HEK293 (cell line): Measurements from ENCODE around the gene RPL22.

Experiments
- CTCF ChIA-PET: fragments of 350-600 bp; formaldehyde crosslinking; extraction: SDS; loops from one replicate; lab custom pipeline; 2021; ENCODE audit warnings: antibody characterized with exemption; lab: Yijun Ruan, JAX
- POLR2A ChIA-PET: fragments of 300-600 bp; formaldehyde crosslinking; extraction: SDS; loops from one replicate; lab custom pipeline; 2020; ENCODE audit warnings: antibody characterized with exemption, inconsistent platforms; lab: Yijun Ruan, JAX
- H3K27ac ChIP-seq: fragments of 200-500 bp; sonication (Bioruptor generic); 2 replicates; pipeline ENCODE4 v1.5.1; 2014; ENCODE audit warnings: low read depth, low read length, control low read depth, inconsistent platforms; ENCODE audit errors: extremely low read depth
- H3K36me3 ChIP-seq, 2 experiments: fragments of 200-500 bp in 1 of 2; sonication (Bioruptor generic) in 1 of 2; 1 replicate in 1 of 2; 2 replicates in 1 of 2; pipeline ENCODE4 v1.5.1; 2014 to 2017; ENCODE audit warnings: inconsistent platforms in 2 of 2, low read length in 2 of 2; ENCODE audit not compliant: control insufficient read depth in 2 of 2, insufficient read depth in 1 of 2
- H3K4me1 ChIP-seq: fragments of 200-500 bp; sonication (Bioruptor generic); 2 replicates; pipeline ENCODE4 v1.5.1; 2014; ENCODE audit warnings: mild to moderate bottlenecking, low read length, inconsistent platforms; ENCODE audit not compliant: control insufficient read depth, insufficient read depth
- H3K4me3 ChIP-seq: 2 replicates; pipeline ENCODE4 v1.5.1; 2011; ENCODE audit warnings: low read depth, mild to moderate bottlenecking, control low read depth, low read length, moderate library complexity
- H3K9me3 ChIP-seq: fragments of 200-500 bp; sonication (Bioruptor generic); 2 replicates; pipeline ENCODE4 v1.5.1; 2014; ENCODE audit warnings: low read depth, low read length, inconsistent platforms; ENCODE audit not compliant: control insufficient read depth, insufficient read depth
- BCL11B ChIP-seq: fragments of 450-650 bp; formaldehyde crosslinking; IDR thresholded peaks from 2 replicates; pipeline ENCODE4 v1.5.1; 2016; ENCODE audit warnings: low read depth, missing biosample characterization, missing genetic modification characterization
- GLIS1 ChIP-seq: fragments of 450-650 bp; formaldehyde crosslinking; IDR thresholded peaks from 2 replicates; pipeline ENCODE4 v1.5.1; 2016; ENCODE audit warnings: missing biosample characterization, missing genetic modification characterization
- GLIS2 ChIP-seq: fragments of 450-650 bp; formaldehyde crosslinking; IDR thresholded peaks from 2 replicates; pipeline ENCODE4 v1.5.1; 2016; ENCODE audit warnings: missing biosample characterization, missing genetic modification characterization
- KLF9 ChIP-seq: fragments of 450-650 bp; formaldehyde crosslinking; IDR thresholded peaks from 2 replicates; pipeline ENCODE4 v1.5.1; 2016; ENCODE audit warnings: missing biosample characterization, missing genetic modification characterization, low read depth
- SCRT1 ChIP-seq: fragments of 450-650 bp; formaldehyde crosslinking; IDR thresholded peaks from 2 replicates; pipeline ENCODE4 v1.5.1; 2016; ENCODE audit warnings: missing biosample characterization, missing genetic modification characterization, borderline replicate concordance
- SETDB1 ChIP-seq: IDR thresholded peaks from one replicate; pipeline ENCODE4 v1.6.1; 2017; ENCODE audit warnings: mild to moderate bottlenecking, low read length, moderate library complexity, mixed read lengths; ENCODE audit not compliant: insufficient read length
- ZBTB20 ChIP-seq: fragments of 450-650 bp; formaldehyde crosslinking; IDR thresholded peaks from 2 replicates; pipeline ENCODE4 v1.5.1; 2016; ENCODE audit warnings: missing biosample characterization, missing genetic modification characterization
- ZEB2 ChIP-seq: fragments of 450-650 bp; formaldehyde crosslinking; IDR thresholded peaks from 2 replicates; pipeline ENCODE4 v1.5.1; 2016; ENCODE audit warnings: missing biosample characterization, missing genetic modification characterization
- ZFP3 ChIP-seq: fragments of 450-650 bp; formaldehyde crosslinking; IDR thresholded peaks from 2 replicates; pipeline ENCODE4 v1.5.1; 2016; ENCODE audit warnings: low read depth, missing biosample characterization, missing genetic modification characterization
- ZFP37 ChIP-seq: fragments of 450-650 bp; formaldehyde crosslinking; IDR thresholded peaks from 2 replicates; pipeline ENCODE4 v1.5.1; 2016; ENCODE audit warnings: missing biosample characterization, missing genetic modification characterization
- ZIC2 ChIP-seq: fragments of 450-650 bp; formaldehyde crosslinking; IDR thresholded peaks from 2 replicates; pipeline ENCODE4 v1.5.1; 2016; ENCODE audit warnings: missing biosample characterization, missing genetic modification characterization
- ZNF202 ChIP-seq: fragments of 450-650 bp; formaldehyde crosslinking; IDR thresholded peaks from 2 replicates; pipeline ENCODE4 v1.5.1; 2016; ENCODE audit warnings: missing biosample characterization, missing genetic modification characterization, borderline replicate concordance
- ZNF274 ChIP-seq, 2 experiments: fragments of 200-500 bp in 1 of 2; fragments of 450-650 bp in 1 of 2; sonication (Bioruptor generic) in 1 of 2; formaldehyde crosslinking in 1 of 2; IDR thresholded peaks; 2 replicates each; pipeline versions ENCODE4 v1.5.1 to v1.6.1; 2014 to 2016; ENCODE audit warnings: borderline replicate concordance in 1 of 2, inconsistent platforms in 1 of 2, low read length in 1 of 2, missing biosample characterization in 1 of 2, missing genetic modification characterization in 1 of 2
- ZNF391 ChIP-seq: fragments of 450-650 bp; formaldehyde crosslinking; IDR thresholded peaks from 2 replicates; pipeline ENCODE4 v1.5.1; 2016; ENCODE audit warnings: low read depth, missing biosample characterization, missing genetic modification characterization, borderline replicate concordance
- ZNF560 ChIP-seq: fragments of 450-650 bp; formaldehyde crosslinking; IDR thresholded peaks from 2 replicates; pipeline ENCODE4 v1.5.1; 2017; ENCODE audit warnings: missing biosample characterization, missing genetic modification characterization, borderline replicate concordance
- ZNF624 ChIP-seq: fragments of 450-650 bp; formaldehyde crosslinking; IDR thresholded peaks from 2 replicates; pipeline ENCODE4 v1.5.1; 2017; ENCODE audit warnings: missing biosample characterization, missing genetic modification characterization
- ZNF639 ChIP-seq: fragments of 450-650 bp; formaldehyde crosslinking; IDR thresholded peaks from 2 replicates; pipeline ENCODE4 v1.5.1; 2016; ENCODE audit warnings: missing biosample characterization, missing genetic modification characterization
- ZNF658 ChIP-seq: fragments of 450-650 bp; formaldehyde crosslinking; IDR thresholded peaks from 2 replicates; pipeline ENCODE4; 2016; ENCODE audit warnings: missing biosample characterization, missing genetic modification characterization
- ZNF791 ChIP-seq: fragments of 450-650 bp; formaldehyde crosslinking; IDR thresholded peaks from 2 replicates; pipeline ENCODE4 v1.5.1; 2016; ENCODE audit warnings: missing biosample characterization, missing genetic modification characterization
- ZSCAN18 ChIP-seq: fragments of 450-650 bp; formaldehyde crosslinking; IDR thresholded peaks from 2 replicates; pipeline ENCODE4 v1.5.1; 2016; ENCODE audit warnings: missing biosample characterization, missing genetic modification characterization
- TF ChIP-seq, protein P1 (sequence below): fragments of 450-650 bp; formaldehyde crosslinking; conservative IDR thresholded peaks from 2 replicates; pipeline ENCODE4 v1.5.1; 2016; ENCODE audit warnings: low read depth, missing biosample characterization, missing genetic modification characterization
- TF ChIP-seq, protein P2 (sequence below): fragments of 450-650 bp; formaldehyde crosslinking; IDR thresholded peaks from 2 replicates; pipeline ENCODE4 v1.5.1; 2016; ENCODE audit warnings: missing biosample characterization, missing genetic modification characterization
- TF ChIP-seq, protein P3 (sequence below): fragments of 450-650 bp; formaldehyde crosslinking; IDR thresholded peaks from 2 replicates; pipeline ENCODE4; 2016; ENCODE audit warnings: missing biosample characterization, missing genetic modification characterization

Gene RPL22

DNA sequence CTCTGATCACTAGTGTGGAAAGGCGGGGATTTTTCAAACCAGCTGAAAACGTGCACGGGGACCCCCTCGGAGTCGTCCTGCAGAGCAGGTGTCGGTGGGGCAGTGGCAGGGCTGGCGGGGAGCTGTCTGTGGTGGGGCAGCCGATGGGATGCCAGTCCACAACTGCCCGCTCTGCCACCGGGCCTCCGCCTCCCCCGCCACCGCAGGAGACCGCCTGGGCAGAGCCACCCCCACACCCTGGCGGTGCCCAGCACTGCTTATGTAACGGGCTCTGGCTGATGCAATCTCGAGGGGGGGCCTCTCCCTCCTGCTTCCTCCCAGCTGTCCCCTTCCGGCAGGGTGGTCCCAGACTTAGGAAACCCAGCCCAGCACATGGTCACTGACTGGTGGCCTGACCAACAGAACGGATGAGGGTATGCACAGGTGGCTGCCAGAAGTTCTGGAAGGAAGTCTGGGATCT is 28.6 kb downstream of the RPL22 start (continued):
- TF ChIP-seq ZNF202 (tag by site-specific recombination) = no peak
- 0 out of 2 replicates have a peak, but pooled peaks have one; percentile 25 for TF ChIP-seq GLIS2 (tag by site-specific recombination)
- no peak for TF ChIP-seq ZNF791 (tag by site-specific recombination)
- TF ChIP-seq ZNF391 = no peak
- no peak for TF ChIP-seq ZBTB20 (tag by site-specific recombination)
- TF ChIP-seq, protein P1, sequence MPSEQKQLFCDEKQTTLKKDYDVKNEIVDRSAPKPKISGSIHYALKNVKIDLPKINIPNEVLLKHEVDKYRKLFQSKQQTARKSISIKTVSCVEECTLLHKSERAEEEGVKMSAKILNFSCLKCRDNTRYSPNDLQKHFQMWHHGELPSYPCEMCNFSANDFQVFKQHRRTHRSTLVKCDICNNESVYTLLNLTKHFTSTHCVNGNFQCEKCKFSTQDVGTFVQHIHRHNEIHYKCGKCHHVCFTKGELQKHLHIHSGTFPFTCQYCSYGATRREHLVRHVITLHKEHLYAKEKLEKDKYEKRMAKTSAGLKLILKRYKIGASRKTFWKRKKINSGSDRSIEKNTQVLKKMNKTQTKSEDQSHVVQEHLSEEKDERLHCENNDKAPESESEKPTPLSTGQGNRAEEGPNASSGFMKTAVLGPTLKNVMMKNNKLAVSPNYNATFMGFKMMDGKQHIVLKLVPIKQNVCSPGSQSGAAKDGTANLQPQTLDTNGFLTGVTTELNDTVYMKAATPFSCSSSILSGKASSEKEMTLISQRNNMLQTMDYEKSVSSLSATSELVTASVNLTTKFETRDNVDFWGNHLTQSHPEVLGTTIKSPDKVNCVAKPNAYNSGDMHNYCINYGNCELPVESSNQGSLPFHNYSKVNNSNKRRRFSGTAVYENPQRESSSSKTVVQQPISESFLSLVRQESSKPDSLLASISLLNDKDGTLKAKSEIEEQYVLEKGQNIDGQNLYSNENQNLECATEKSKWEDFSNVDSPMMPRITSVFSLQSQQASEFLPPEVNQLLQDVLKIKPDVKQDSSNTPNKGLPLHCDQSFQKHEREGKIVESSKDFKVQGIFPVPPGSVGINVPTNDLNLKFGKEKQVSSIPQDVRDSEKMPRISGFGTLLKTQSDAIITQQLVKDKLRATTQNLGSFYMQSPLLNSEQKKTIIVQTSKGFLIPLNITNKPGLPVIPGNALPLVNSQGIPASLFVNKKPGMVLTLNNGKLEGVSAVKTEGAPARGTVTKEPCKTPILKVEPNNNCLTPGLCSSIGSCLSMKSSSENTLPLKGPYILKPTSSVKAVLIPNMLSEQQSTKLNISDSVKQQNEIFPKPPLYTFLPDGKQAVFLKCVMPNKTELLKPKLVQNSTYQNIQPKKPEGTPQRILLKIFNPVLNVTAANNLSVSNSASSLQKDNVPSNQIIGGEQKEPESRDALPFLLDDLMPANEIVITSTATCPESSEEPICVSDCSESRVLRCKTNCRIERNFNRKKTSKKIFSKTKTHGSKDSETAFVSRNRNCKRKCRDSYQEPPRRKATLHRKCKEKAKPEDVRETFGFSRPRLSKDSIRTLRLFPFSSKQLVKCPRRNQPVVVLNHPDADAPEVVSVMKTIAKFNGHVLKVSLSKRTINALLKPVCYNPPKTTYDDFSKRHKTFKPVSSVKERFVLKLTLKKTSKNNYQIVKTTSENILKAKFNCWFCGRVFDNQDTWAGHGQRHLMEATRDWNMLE (tag by site-specific recombination) = no peak

DNA sequence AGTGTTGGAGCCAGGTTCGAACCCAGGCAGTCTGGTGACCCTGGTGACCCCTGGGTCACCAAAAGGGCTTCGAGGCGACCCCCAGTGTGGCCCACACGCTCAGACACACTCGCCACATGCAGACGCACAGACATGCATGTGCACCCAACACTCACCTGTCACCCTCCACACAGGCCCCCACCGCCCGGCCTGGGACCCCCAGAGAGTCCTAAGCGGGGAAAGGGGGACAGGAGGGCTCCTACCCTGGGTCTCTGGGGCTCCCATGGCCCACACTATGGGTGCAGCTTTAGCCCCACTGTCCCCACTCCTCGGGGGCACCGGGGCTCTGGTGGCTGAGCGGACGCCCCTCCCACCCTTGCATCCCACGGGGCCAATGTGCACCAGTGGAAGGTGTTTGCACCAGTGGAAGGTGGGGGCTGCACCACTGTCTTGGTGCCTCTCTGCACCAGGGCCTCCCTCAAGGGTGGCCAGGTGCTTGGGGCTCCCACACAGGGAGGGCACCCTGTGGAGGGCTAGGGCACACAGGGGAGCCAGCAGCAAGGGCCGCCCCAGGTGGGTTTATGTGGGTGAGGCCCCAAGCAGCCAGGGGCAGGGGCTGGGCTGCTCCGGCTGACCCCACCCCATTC is 29.2 kb downstream of the RPL22 start:
- ChIA-PET POLR2A (no interaction called here), CTCF (no interaction called here)
- Histone ChIP-seq H3K4me3 (no peak overlapping the region), H3K27ac (no peak overlapping the region), H3K36me3 (no peaks in the 10 kb centered on the region), H3K4me1 (no peaks in the 10 kb centered on the region), H3K9me3 (no peaks in the 10 kb centered on the region)
- TF ChIP-seq, protein P2, sequence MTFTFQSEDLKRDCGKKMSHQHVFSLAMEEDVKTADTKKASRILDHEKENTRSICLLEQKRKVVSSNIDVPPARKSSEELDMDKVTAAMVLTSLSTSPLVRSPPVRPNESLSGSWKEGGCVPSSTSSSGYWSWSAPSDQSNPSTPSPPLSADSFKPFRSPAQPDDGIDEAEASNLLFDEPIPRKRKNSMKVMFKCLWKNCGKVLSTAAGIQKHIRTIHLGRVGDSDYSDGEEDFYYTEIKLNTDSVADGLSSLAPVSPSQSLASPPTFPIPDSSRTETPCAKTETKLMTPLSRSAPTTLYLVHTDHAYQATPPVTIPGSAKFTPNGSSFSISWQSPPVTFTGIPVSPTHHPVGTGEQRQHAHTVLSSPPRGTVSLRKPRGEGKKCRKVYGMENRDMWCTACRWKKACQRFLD (tag by site-specific recombination) = no peak
- TF ChIP-seq ZSCAN18 (tag by site-specific recombination) = no peak
- TF ChIP-seq ZEB2 (tag by site-specific recombination) = no peak
- TF ChIP-seq, protein P3, sequence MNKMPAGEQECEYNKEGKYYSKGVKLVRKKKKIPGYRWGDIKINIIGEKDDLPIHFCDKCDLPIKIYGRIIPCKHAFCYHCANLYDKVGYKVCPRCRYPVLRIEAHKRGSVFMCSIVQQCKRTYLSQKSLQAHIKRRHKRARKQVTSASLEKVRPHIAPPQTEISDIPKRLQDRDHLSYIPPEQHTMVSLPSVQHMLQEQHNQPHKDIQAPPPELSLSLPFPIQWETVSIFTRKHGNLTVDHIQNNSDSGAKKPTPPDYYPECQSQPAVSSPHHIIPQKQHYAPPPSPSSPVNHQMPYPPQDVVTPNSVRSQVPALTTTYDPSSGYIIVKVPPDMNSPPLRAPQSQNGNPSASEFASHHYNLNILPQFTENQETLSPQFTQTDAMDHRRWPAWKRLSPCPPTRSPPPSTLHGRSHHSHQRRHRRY (tag by site-specific recombination) = no peak
- no peak for TF ChIP-seq ZNF658 (tag by site-specific recombination)
- TF ChIP-seq ZNF639 (tag by site-specific recombination) = no peak
- TF ChIP-seq ZIC2 (tag by site-specific recombination) = no peak
- no peak for TF ChIP-seq SCRT1 (tag by site-specific recombination)
- TF ChIP-seq ZFP37 = no peak
- no peak for TF ChIP-seq BCL11B (tag by site-specific recombination)
- TF ChIP-seq ZNF274 (IDR thresholded peaks at IDR 0.05; ENCODE audit: low read length) = no peak
- TF ChIP-seq ZNF274 (tag by site-specific recombination; IDR thresholded peaks at IDR 0.05; ENCODE audit: borderline replicate concordance) = no peak
- no peak; the same call in 1 of the 2 replicates for TF ChIP-seq GLIS1 (tag by site-specific recombination)
- TF ChIP-seq ZNF624 (tag by site-specific recombination) = no peak
- no peak for TF ChIP-seq ZFP3 (tag by site-specific recombination)
- no peak for TF ChIP-seq SETDB1
- TF ChIP-seq KLF9 (tag by site-specific recombination) = no peak
- TF ChIP-seq ZNF560 = no peak
